Stimulated activated CD4-positive, alpha-beta T cell treated with anti-CD3 and anti-CD28 coated beads, Interleukin-1b, Interleukin-23, amount 100 ng/mL, for 4 hours (primary cell): ENCODE results near the gene BICRA.
A peak's percentile ranks its signal among the peaks of the same experiment; 100 is the strongest.

Experiments
- DNase-seq, 2 donors: peaks; one replicate each; pipeline ENCODE4 v3.0.0-alpha.2; 2020; ENCODE audit warnings: low read depth in 2 of 2

The BICRA gene

GRCh38 chr19:47601180-47601904, 7.6 kb upstream of the BICRA start:
- no peak for DNase-seq

GRCh38 chr19:47603706-47604565, 5.0 kb upstream of the BICRA start:
- no peak for DNase-seq

GRCh38 chr19:47607564-47608073, 1.3 kb upstream of the BICRA start:
- no peak for DNase-seq

GRCh38 chr19:47608074-47608918, 638 bp upstream of the BICRA start:
- DNase-seq: peak; percentile 93 to 97

- peak; percentile 23 to 28 for DNase-seq
Measured at GRCh38 chr19:47609906-47610894, 1.3 kb downstream of the BICRA start.

GRCh38 chr19:47610902-47611301, 2.0 kb downstream of the BICRA start:
- no peak for DNase-seq

GRCh38 chr19:47613165-47614020, 4.5 kb downstream of the BICRA start:
- no peak for DNase-seq

GRCh38 chr19:47614021-47614295, 5.0 kb downstream of the BICRA start:
- no peak for DNase-seq

- no peak for DNase-seq
Measured at GRCh38 chr19:47614559-47614958, 5.6 kb downstream of the BICRA start.

- DNase-seq: no peak
Measured at GRCh38 chr19:47615230-47615629, 6.3 kb downstream of the BICRA start.

GRCh38 chr19:47615714-47616113, 6.8 kb downstream of the BICRA start:
- no peak for DNase-seq

GRCh38 chr19:47618771-47619170, 9.8 kb downstream of the BICRA start:
- DNase-seq: no peak

- no peak for DNase-seq
Measured at GRCh38 chr19:47619763-47620162, 10.8 kb downstream of the BICRA start.

GRCh38 chr19:47623151-47623920, 14.4 kb downstream of the BICRA start:
- DNase-seq: no peak

GRCh38 chr19:47623921-47624391, 15.0 kb downstream of the BICRA start:
- DNase-seq: no peak

GRCh38 chr19:47625650-47626049, 16.7 kb downstream of the BICRA start:
- no peak for DNase-seq

GRCh38 chr19:47626238-47626637, 17.3 kb downstream of the BICRA start:
- DNase-seq: no peak

- no peak for DNase-seq
Measured at GRCh38 chr19:47628078-47628771, 19.3 kb downstream of the BICRA start.
